ENCODE data around the gene TMIGD1.

DNA sequence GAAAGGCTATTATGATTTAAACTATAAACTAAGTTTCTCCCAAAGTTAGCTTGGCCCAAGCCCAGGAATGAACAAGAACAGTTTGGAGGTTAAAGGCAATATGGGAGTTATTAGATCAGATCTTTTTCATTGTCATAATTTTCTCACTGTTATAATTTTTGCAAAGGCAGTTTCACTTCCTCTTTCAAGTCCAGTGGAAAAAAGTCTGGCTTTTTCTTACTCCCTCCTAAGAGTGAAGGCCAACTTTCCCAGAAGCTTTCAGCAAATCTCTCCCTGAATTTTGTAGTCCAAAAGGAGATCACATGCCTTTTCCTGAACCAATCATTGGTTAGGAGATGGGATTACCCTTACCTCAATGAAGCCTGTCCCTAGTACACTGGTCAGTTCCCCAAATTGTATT is 33.0 kb downstream of the TMIGD1 start:
- TF ChIP-seq, protein P1, sequence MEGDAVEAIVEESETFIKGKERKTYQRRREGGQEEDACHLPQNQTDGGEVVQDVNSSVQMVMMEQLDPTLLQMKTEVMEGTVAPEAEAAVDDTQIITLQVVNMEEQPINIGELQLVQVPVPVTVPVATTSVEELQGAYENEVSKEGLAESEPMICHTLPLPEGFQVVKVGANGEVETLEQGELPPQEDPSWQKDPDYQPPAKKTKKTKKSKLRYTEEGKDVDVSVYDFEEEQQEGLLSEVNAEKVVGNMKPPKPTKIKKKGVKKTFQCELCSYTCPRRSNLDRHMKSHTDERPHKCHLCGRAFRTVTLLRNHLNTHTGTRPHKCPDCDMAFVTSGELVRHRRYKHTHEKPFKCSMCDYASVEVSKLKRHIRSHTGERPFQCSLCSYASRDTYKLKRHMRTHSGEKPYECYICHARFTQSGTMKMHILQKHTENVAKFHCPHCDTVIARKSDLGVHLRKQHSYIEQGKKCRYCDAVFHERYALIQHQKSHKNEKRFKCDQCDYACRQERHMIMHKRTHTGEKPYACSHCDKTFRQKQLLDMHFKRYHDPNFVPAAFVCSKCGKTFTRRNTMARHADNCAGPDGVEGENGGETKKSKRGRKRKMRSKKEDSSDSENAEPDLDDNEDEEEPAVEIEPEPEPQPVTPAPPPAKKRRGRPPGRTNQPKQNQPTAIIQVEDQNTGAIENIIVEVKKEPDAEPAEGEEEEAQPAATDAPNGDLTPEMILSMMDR (IDR thresholded peaks at IDR 0.05): no peak
- no peak for TF ChIP-seq POLR2A (IDR thresholded peaks at IDR 0.05)

Measured in thyroid gland (tissue), 4 donors.